Astrocyte (in vitro differentiated cells and primary cell): ENCODE measurements around the gene RAB5IF. TPM values are rescaled to one million over a fixed set of nuclear protein-coding genes. Genes with fewer than 3 reads are reported as not detected.

Source experiments
- DNase-seq: peaks from one replicate; pipeline ENCODE4 v3.0.0-alpha.2; 2010; ENCODE audit warnings: low read depth
- FAIRE-seq: peaks from 2 replicates; lab custom pipeline; 2011; peaks lifted over from hg19 to GRCh38; lab: Jason Lieb, UNC
- H2AFZ ChIP-seq: 2 replicates; pipeline ENCODE4 v1.6.0; 2012; ENCODE audit warnings: low read depth, low read length, inconsistent platforms
- H3K27ac ChIP-seq: 2 replicates; pipeline ENCODE4 v1.5.1; 2011; ENCODE audit warnings: low read depth, low read length, inconsistent platforms
- H3K27me3 ChIP-seq: 2 replicates; pipeline ENCODE4 v1.6.0; 2011; ENCODE audit warnings: low read length, inconsistent platforms; ENCODE audit not compliant: insufficient read depth
- H3K36me3 ChIP-seq: 2 replicates; pipeline ENCODE4 v1.5.1; 2011; ENCODE audit warnings: low read length, inconsistent platforms; ENCODE audit not compliant: insufficient read depth
- H3K4me1 ChIP-seq: 2 replicates; pipeline ENCODE4 v1.5.1; 2011; ENCODE audit warnings: low read length, inconsistent platforms; ENCODE audit not compliant: insufficient read depth
- H3K4me2 ChIP-seq: 2 replicates; pipeline ENCODE4 v1.6.0; 2012; ENCODE audit warnings: low read length, inconsistent platforms
- H3K4me3 ChIP-seq: 2 replicates; pipeline ENCODE4 v1.5.1; 2011; ENCODE audit warnings: low read depth, mild to moderate bottlenecking, low read length, inconsistent platforms; ENCODE audit not compliant: insufficient read depth
- H3K79me2 ChIP-seq: 2 replicates; pipeline ENCODE4 v1.6.0; 2012; ENCODE audit warnings: mild to moderate bottlenecking, low read length, inconsistent platforms; ENCODE audit not compliant: insufficient read depth
- H3K9ac ChIP-seq: 2 replicates; pipeline ENCODE4 v1.6.0; 2012; ENCODE audit warnings: mild to moderate bottlenecking, low read length, inconsistent platforms
- H3K9me3 ChIP-seq: 2 replicates; pipeline ENCODE4 v1.5.1; 2012; ENCODE audit warnings: low read depth, mild to moderate bottlenecking, low read length, inconsistent platforms; ENCODE audit not compliant: insufficient read depth
- H4K20me1 ChIP-seq: 2 replicates; pipeline ENCODE4 v1.6.0; 2012; ENCODE audit warnings: low read length, inconsistent platforms; ENCODE audit not compliant: insufficient read depth
- H3K27ac Mint-ChIP-seq: one replicate; pipeline ENCODE4 v1.8.0; 2021; ENCODE audit warnings: mild to moderate bottlenecking, mixed read lengths; ENCODE audit not compliant: unreplicated experiment
- H3K27me3 Mint-ChIP-seq: one replicate; pipeline ENCODE4 v1.8.0; 2021; ENCODE audit warnings: low read depth, mixed read lengths; ENCODE audit not compliant: unreplicated experiment
- H3K36me3 Mint-ChIP-seq: one replicate; pipeline ENCODE4 v1.8.0; 2021; ENCODE audit warnings: low read depth, mixed read lengths; ENCODE audit not compliant: unreplicated experiment
- H3K4me1 Mint-ChIP-seq: one replicate; pipeline ENCODE4 v1.8.0; 2021; ENCODE audit warnings: low read depth, mixed read lengths; ENCODE audit not compliant: unreplicated experiment
- H3K4me3 Mint-ChIP-seq: one replicate; pipeline ENCODE4 v1.8.0; 2021; ENCODE audit warnings: mild to moderate bottlenecking, moderate library complexity, mixed read lengths; ENCODE audit not compliant: unreplicated experiment
- H3K9me3 Mint-ChIP-seq: one replicate; pipeline ENCODE4 v1.8.0; 2021; ENCODE audit warnings: mild to moderate bottlenecking, mixed read lengths; ENCODE audit not compliant: unreplicated experiment
- EZH2 ChIP-seq: IDR thresholded peaks from 2 replicates; pipeline ENCODE4 v1.6.1; 2012; ENCODE audit warnings: mild to moderate bottlenecking, low read length, inconsistent platforms; ENCODE audit not compliant: insufficient read depth
- total RNA-seq: library from RNA; stranded (reverse); gene quantifications from 2 replicates; pipeline ENCODE4 v1.2.1, GENCODE V29; 2021
- TF ChIP-seq, protein P1 (sequence below): IDR thresholded peaks from 2 replicates; pipeline ENCODE4 v1.5.1; 2011; ENCODE audit warnings: low read depth, mild to moderate bottlenecking, inconsistent platforms, low read length, moderate library complexity; ENCODE audit not compliant: insufficient read depth

The RAB5IF gene
- total RNA-seq, 1 donor from 2014 or later: 117 TPM

- no peaks in the 10 kb centered on the region for H3K27me3 ChIP-seq
- FAIRE-seq (no peak), DNase-seq (no peak)
- TF ChIP-seq EZH2: no peak
- TF ChIP-seq, protein P1, sequence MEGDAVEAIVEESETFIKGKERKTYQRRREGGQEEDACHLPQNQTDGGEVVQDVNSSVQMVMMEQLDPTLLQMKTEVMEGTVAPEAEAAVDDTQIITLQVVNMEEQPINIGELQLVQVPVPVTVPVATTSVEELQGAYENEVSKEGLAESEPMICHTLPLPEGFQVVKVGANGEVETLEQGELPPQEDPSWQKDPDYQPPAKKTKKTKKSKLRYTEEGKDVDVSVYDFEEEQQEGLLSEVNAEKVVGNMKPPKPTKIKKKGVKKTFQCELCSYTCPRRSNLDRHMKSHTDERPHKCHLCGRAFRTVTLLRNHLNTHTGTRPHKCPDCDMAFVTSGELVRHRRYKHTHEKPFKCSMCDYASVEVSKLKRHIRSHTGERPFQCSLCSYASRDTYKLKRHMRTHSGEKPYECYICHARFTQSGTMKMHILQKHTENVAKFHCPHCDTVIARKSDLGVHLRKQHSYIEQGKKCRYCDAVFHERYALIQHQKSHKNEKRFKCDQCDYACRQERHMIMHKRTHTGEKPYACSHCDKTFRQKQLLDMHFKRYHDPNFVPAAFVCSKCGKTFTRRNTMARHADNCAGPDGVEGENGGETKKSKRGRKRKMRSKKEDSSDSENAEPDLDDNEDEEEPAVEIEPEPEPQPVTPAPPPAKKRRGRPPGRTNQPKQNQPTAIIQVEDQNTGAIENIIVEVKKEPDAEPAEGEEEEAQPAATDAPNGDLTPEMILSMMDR: no peak
- H3K4me3 Mint-ChIP-seq: no peak overlapping the region
- no peak overlapping the region for H3K9ac ChIP-seq
- no peak overlapping the region for H3K4me2 ChIP-seq
- H3K4me1 Mint-ChIP-seq: peaks cover 5% of the 10 kb centered on the region
- no peaks in the 10 kb centered on the region for H4K20me1 ChIP-seq
- H3K27ac Mint-ChIP-seq: no peak overlapping the region
- no peaks in the 10 kb centered on the region for H3K4me1 ChIP-seq
- peaks cover 4% of the 10 kb centered on the region for H3K36me3 Mint-ChIP-seq
- H3K27me3 Mint-ChIP-seq: peaks cover 3% of the 10 kb centered on the region
- H3K36me3 ChIP-seq: no peaks in the 10 kb centered on the region
- H2AFZ ChIP-seq: no peak overlapping the region
- no peaks in the 10 kb centered on the region for H3K9me3 Mint-ChIP-seq
- no peaks in the 10 kb centered on the region for H3K9me3 ChIP-seq
- H3K4me3 ChIP-seq: no peak overlapping the region
- no peak overlapping the region for H3K27ac ChIP-seq
- no peaks in the 10 kb centered on the region for H3K79me2 ChIP-seq
Observed at GRCh38 chr20:36646678-36647077, 41.1 kb downstream of the RAB5IF start.

GRCh38 chr20:36647196-36648121 is 41.9 kb downstream of the RAB5IF start:
- DNase-seq (no peak), FAIRE-seq (no peak)
- Histone ChIP-seq H3K9me3 (no peaks in the 10 kb centered on the region), H3K79me2 (no peaks in the 10 kb centered on the region), H3K4me2 (no peak overlapping the region), H3K9ac (no peak overlapping the region), H2AFZ (no peak overlapping the region), H3K27ac (no peak overlapping the region), H3K36me3 (no peaks in the 10 kb centered on the region), H4K20me1 (no peaks in the 10 kb centered on the region), H3K4me3 (no peak overlapping the region), H3K27me3 (no peaks in the 10 kb centered on the region), H3K4me1 (no peaks in the 10 kb centered on the region)
- Mint-ChIP-seq H3K4me1 (peaks cover 5% of the 10 kb centered on the region), H3K27ac (no peak overlapping the region), H3K36me3 (peaks cover 4% of the 10 kb centered on the region), H3K4me3 (no peak overlapping the region), H3K9me3 (no peaks in the 10 kb centered on the region), H3K27me3 (peaks cover 3% of the 10 kb centered on the region)
- TF ChIP-seq, protein P1: no peak
- no peak for TF ChIP-seq EZH2

- H3K36me3 ChIP-seq: no peaks in the 10 kb centered on the region
- Mint-ChIP-seq H3K27ac (no peak overlapping the region), H3K27me3 (no peaks in the 10 kb centered on the region), H3K4me3 (no peak overlapping the region), H3K4me1 (no peaks in the 10 kb centered on the region), H3K36me3 (peaks cover 10% of the 10 kb centered on the region), H3K9me3 (no peaks in the 10 kb centered on the region)
- no peaks in the 10 kb centered on the region for H4K20me1 ChIP-seq
- no peak overlapping the region for H3K4me3 ChIP-seq
- DNase-seq (no peak), FAIRE-seq (no peak)
- no peak overlapping the region for H2AFZ ChIP-seq
- H3K9me3 ChIP-seq: no peaks in the 10 kb centered on the region
- H3K27me3 ChIP-seq: no peaks in the 10 kb centered on the region
- TF ChIP-seq EZH2: no peak
- TF ChIP-seq, protein P1: no peak
- H3K9ac ChIP-seq: no peak overlapping the region
- no peak overlapping the region for H3K27ac ChIP-seq
- H3K4me1 ChIP-seq: no peaks in the 10 kb centered on the region
- H3K79me2 ChIP-seq: no peaks in the 10 kb centered on the region
- no peak overlapping the region for H3K4me2 ChIP-seq
Observed at GRCh38 chr20:36653456-36653855, 47.9 kb downstream of the RAB5IF start.
